C4-2B (cell line): ENCODE data around the gene COL23A1.
"Not testable (repeated sequence)": the region's sequence is repeated elsewhere in the genome, so short reads cannot be mapped to it uniquely, and the experiment has no call there.

Source experiments
- ZFX ChIP-seq: fragments of 450-650 bp; IDR thresholded peaks from 2 replicates; pipeline ENCODE4 v1.6.1; 2017
- TF ChIP-seq, protein P1 (sequence below): fragments of 450-650 bp; conservative IDR thresholded peaks from 2 replicates; pipeline ENCODE4 v1.5.1; 2017; ENCODE audit warnings: mild to moderate bottlenecking

DNA sequence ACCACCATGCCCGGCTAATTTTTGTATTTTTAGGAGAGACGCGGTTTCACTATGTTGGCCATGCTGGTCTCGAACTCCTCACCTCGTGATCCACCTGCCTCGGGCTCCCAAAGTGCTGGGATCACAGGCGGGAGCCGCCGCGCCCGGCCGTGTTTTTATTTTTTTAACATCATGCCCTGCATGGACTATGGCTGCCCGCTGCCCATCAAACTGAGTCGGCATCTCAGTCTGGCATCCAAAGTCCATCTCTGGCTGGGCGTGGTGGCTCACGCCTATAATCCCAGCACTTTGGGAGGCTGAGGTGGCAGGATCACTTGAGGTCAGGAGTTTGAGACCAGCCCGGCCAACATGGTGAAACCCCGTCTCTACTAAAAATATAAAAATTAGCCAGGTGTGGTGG lies 336.6 kb downstream of the COL23A1 start:
- TF ChIP-seq, protein P1, sequence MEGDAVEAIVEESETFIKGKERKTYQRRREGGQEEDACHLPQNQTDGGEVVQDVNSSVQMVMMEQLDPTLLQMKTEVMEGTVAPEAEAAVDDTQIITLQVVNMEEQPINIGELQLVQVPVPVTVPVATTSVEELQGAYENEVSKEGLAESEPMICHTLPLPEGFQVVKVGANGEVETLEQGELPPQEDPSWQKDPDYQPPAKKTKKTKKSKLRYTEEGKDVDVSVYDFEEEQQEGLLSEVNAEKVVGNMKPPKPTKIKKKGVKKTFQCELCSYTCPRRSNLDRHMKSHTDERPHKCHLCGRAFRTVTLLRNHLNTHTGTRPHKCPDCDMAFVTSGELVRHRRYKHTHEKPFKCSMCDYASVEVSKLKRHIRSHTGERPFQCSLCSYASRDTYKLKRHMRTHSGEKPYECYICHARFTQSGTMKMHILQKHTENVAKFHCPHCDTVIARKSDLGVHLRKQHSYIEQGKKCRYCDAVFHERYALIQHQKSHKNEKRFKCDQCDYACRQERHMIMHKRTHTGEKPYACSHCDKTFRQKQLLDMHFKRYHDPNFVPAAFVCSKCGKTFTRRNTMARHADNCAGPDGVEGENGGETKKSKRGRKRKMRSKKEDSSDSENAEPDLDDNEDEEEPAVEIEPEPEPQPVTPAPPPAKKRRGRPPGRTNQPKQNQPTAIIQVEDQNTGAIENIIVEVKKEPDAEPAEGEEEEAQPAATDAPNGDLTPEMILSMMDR, result not testable (repeated sequence)
- TF ChIP-seq ZFX, result not testable (repeated sequence)
